Epithelial cell of prostate (primary cell): Measurements from ENCODE around the gene SLC18A3.

Experiments used
- DNase-seq: peaks from one replicate; pipeline ENCODE4 v3.0.0-alpha.2; 2011; ENCODE audit warnings: low read depth, low spot score
- H3K27ac ChIP-seq: fragments of 450-650 bp; 2 replicates; pipeline ENCODE4 v1.5.1; 2017; ENCODE audit warnings: mild to moderate bottlenecking

Gene SLC18A3

GRCh38 chr10:49622426-49623425 lies 12.6 kb downstream of the SLC18A3 start:
- DNase-seq = no peak
- H3K27ac ChIP-seq = no peak overlapping the region

DNA sequence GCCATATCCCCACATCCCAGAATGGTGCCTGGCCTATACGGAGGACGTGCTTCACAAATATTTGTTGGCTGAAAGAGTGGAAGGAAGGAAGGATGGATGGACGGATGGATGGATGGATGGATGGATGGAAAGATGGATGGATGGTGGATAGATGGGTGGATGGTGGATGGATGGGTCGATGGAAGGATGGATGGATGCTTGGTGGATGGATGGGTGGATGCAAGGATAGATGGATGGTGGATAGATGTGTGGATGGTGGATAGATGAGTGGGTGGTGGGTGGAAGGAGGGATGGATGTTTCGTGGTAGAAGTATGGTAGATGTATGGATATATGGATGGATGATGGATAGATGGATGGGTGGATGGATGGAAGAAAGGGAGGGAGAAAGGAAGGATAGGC lies 14.5 kb downstream of the SLC18A3 start:
- H3K27ac ChIP-seq = no peak overlapping the region
- DNase-seq = no peak

- H3K27ac ChIP-seq = no peak overlapping the region
- no peak for DNase-seq
Measured at GRCh38 chr10:49625411-49625810, 15.3 kb downstream of the SLC18A3 start.

- H3K27ac ChIP-seq = no peak overlapping the region
- no peak for DNase-seq
Measured at GRCh38 chr10:49627038-49627437, 16.9 kb downstream of the SLC18A3 start.

- no peak for DNase-seq
- no peak overlapping the region for H3K27ac ChIP-seq
Measured at GRCh38 chr10:49627644-49628247, 17.6 kb downstream of the SLC18A3 start.

DNA sequence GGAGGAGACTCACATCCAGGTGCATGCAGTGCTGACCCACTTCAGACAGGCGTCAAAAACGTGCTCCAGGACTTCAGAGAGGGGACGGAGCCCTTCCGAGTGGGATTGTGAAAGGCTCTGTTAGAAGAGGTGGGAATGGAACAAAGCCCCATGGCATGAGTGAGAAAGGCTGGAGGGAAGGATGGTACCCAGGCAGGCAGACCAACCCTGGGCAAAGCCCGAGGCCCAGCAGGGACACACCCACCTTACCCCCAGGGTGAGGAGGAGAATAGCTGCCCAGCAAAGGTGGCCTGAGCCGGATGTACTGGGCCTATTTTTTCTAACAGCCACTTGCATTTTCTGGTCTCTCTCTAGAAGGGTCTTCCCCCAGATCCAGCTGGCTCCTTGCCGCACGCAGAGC lies 18.5 kb downstream of the SLC18A3 start:
- H3K27ac ChIP-seq = no peak overlapping the region
- no peak for DNase-seq

GRCh38 chr10:49629431-49629881 lies 19.3 kb downstream of the SLC18A3 start:
- no peak overlapping the region for H3K27ac ChIP-seq
- no peak for DNase-seq

- no peak for DNase-seq
- no peak overlapping the region for H3K27ac ChIP-seq
Measured at GRCh38 chr10:49631975-49632374, 21.9 kb downstream of the SLC18A3 start.

DNA sequence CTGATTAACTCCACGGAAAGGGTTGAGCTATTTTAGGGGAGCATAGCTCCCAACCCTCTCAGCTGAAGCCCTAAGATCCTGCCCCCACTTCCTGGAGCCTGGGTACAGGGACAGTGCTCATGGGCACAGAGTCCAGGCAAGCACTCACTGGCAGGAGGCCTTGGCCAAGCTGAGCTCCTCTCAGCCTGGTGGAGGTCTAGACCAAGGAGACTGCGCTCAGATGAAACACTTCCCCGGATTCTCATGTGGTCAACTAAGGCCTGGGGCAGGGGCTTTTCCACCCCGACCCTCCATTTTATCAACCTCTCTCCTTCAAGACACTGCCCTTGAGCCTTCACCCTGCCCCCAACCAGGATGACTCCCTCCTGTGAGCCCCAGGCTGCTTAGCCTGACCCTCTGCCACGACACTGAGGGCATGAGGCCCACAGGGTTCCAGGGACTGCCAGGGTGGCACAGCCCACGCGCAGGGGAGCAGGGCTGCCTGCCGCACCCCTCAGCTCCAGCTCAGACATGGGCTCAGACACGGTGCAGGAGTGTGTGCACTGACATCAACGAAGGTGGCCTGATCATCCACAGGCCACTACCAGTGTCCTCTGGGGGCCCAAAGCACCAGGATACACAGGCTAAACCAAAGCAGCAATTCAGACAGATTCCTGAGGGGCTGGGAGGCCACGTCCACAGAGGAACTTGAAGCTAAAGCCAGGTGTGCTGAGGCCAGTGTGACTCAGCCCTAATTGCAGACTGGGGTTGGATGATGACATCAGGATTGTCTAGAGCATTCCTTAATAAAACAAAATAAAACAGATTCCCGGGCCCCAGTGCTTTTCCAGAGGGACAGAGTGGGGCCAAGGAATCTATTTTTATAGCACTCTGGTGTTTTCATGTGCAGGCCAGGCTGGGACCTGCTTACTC lies 22.6 kb downstream of the SLC18A3 start:
- no peak overlapping the region for H3K27ac ChIP-seq
- no peak for DNase-seq

DNA sequence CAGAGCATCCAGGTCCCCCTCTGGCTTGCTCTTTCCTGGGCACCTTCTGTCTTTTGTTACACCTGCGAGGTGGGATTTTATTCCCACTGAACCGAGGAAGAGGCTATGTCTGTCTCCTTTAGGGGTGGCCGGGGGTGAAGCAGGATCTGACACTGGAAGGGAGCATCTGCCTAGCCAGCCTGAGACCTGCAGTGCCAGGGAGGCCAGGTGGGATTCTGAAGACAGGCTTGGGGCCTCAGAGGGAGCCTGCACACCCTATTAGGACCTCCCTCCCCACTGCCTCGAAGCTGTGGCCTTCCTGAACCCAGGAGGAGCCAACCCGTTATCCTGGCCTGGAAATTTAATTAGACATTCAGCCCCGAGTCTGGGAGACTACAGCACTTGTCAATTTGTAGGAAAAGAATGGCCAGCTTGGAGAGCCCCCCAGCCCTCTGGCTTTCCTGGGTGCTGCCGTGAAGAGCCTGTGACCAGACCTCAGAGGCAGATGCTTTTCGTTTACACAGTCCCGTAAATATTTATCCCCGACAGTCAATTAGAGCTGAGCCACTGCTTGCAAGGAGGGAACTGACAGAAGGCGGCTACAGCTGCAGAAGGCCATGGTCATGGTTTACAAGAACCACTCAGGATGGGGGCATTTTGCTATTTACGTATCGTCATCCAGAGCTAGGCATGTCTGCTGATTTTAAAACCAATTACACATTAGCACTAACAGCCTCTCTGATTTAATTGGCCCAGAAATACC lies 23.4 kb downstream of the SLC18A3 start:
- no peak for DNase-seq
- no peak overlapping the region for H3K27ac ChIP-seq

- no peak overlapping the region for H3K27ac ChIP-seq
- no peak for DNase-seq
Measured at GRCh38 chr10:49634069-49634660, 24.1 kb downstream of the SLC18A3 start.

- no peak overlapping the region for H3K27ac ChIP-seq
- DNase-seq = no peak
Measured at GRCh38 chr10:49642311-49642710, 32.2 kb downstream of the SLC18A3 start.

GRCh38 chr10:49643241-49644034 lies 33.3 kb downstream of the SLC18A3 start:
- no peak for DNase-seq
- H3K27ac ChIP-seq = no peak overlapping the region

GRCh38 chr10:49644035-49644646 lies 34.0 kb downstream of the SLC18A3 start:
- DNase-seq = no peak
- no peak overlapping the region for H3K27ac ChIP-seq

- no peak overlapping the region for H3K27ac ChIP-seq
- DNase-seq = no peak
Measured at GRCh38 chr10:49645417-49645816, 35.3 kb downstream of the SLC18A3 start.

DNA sequence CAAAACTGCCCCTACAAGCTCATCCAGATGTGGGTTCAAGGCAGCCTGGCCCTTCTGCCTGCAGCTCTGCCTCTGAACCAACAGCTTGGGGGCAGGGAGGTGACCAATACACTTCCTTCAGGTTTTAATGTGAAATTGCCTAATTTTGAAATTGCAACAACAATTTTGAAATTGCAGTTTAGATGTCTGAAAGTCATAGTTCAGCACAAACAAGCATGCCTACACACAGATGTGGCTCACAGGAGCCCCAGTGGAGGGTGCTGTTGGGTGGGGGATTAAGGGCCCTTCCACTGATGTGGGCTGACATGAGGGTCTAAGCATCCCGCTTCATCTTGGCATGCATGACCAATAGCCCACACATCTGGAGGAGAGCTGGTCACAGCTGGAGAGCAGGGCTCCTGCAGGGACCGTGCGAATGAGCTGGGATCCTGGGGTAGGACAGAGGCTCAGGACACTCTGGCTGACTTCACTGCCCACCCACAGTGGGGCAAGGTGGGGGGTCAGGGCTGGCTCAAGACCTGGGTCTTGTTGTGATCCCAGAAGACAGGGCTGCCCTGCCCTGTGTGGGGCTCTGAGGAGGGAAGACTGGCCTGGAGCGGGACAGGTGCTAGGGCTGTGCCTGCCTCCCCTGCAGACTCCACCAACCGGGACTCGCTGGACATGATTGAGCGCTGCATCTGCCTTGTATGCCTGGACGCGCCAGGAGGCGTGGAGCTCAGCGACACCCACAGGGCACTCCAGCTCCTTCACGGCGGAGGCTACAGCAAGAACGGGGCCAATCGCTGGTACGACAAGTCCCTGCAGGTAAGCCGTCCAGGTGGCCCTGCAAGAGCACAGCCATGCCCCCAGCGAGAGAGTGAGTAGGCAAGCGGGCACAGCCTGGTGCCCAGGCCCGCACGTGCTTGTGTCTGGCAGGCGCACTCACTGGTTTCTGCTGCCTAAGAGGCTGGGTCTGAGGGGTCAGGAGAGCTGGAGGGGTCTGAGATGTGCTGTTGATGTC lies 36.1 kb downstream of the SLC18A3 start:
- no peak overlapping the region for H3K27ac ChIP-seq
- no peak for DNase-seq

- H3K27ac ChIP-seq = no peak overlapping the region
- no peak for DNase-seq
Measured at GRCh38 chr10:49647554-49647953, 37.4 kb downstream of the SLC18A3 start.
